Caco-2 (cell line): Measurements from ENCODE around the gene CRYZL1. TPM values are rescaled to one million over a fixed set of nuclear protein-coding genes. Genes with fewer than 3 reads are reported as not detected.

Source experiments
- BruUV-seq: library from RNA; stranded (reverse); fragments of 400-500 nt; replicated peaks from 2 replicates; lab custom pipeline; 2021; lab: Mats Ljungman, UMichigan
- CTCF ChIA-PET: fragments of 300-600 bp; sonication (Branson Sonifier 250); formaldehyde crosslinking; loops from one replicate; lab custom pipeline; 2022; ENCODE audit warnings: antibody characterized with exemption; lab: Charles Lee
- POLR2A ChIA-PET: fragments of 300-600 bp; sonication (Branson Sonifier 250); formaldehyde crosslinking; loops from one replicate; lab custom pipeline; 2022; ENCODE audit warnings: antibody characterized with exemption; lab: Charles Lee
- DNase-seq, 2 experiments: peaks; one replicate each; pipeline versions ENCODE4 v3.0.0 to v3.0.0-alpha.2; 2020 to 2022
- H3K27me3 ChIP-seq: replicated peaks from 2 replicates; pipeline ENCODE4 v1.6.0; 2011; ENCODE audit warnings: low read length; ENCODE audit not compliant: control insufficient read depth, insufficient read depth
- H3K36me3 ChIP-seq: 2 replicates; pipeline ENCODE4 v1.5.1; 2011; ENCODE audit warnings: low read length; ENCODE audit not compliant: control insufficient read depth, insufficient read depth
- H3K4me1 ChIP-seq: fragments of 250-450 bp; sonication (Bioruptor Pico); 2 replicates; pipeline ENCODE4 v1.5.1; 2020; ENCODE audit warnings: mild to moderate bottlenecking
- H3K4me3 ChIP-seq: 2 replicates; pipeline ENCODE4 v1.5.1; 2011; ENCODE audit warnings: low read depth, mild to moderate bottlenecking, control low read depth, low read length
- H3K9me3 ChIP-seq: fragments of 250-450 bp; sonication (Bioruptor Pico); 2 replicates; pipeline ENCODE4 v1.5.1; 2020; ENCODE audit warnings: mild to moderate bottlenecking, moderate library complexity
- H3K27ac Mint-ChIP-seq: one replicate; pipeline ENCODE4 v1.8.0; 2022; ENCODE audit warnings: mixed read lengths; ENCODE audit not compliant: unreplicated experiment
- H3K27me3 Mint-ChIP-seq: one replicate; pipeline ENCODE4 v1.8.0; 2022; ENCODE audit warnings: mixed read lengths; ENCODE audit not compliant: insufficient read depth, unreplicated experiment
- H3K36me3 Mint-ChIP-seq: one replicate; pipeline ENCODE4 v1.8.0; 2022; ENCODE audit warnings: mild to moderate bottlenecking, mixed read lengths; ENCODE audit not compliant: insufficient read depth, unreplicated experiment
- H3K4me1 Mint-ChIP-seq: one replicate; pipeline ENCODE4 v1.8.0; 2022; ENCODE audit warnings: low read depth, mixed read lengths; ENCODE audit not compliant: unreplicated experiment
- H3K4me3 Mint-ChIP-seq: one replicate; pipeline ENCODE4 v1.8.0; 2022; ENCODE audit warnings: mild to moderate bottlenecking, moderate library complexity, mixed read lengths; ENCODE audit not compliant: unreplicated experiment
- H3K9me3 Mint-ChIP-seq: one replicate; pipeline ENCODE4 v1.8.0; 2022; ENCODE audit warnings: mixed read lengths; ENCODE audit not compliant: unreplicated experiment
- intact Hi-C: fragments of 100-400 bp; cut with micrococcal nuclease; formaldehyde crosslinking; loops from one replicate; pipeline ENCODE4 v1.10.0; 2022; ENCODE audit not compliant: unreplicated experiment
- total RNA-seq: library from RNA; stranded (reverse); gene quantifications from 2 replicates; pipeline ENCODE4 v1.2.3, GENCODE V29; 2022
- TF ChIP-seq, protein P1 (sequence below), 2 experiments: fragments of 200-600 bp in 1 of 2; IDR thresholded peaks; 1 replicate in 1 of 2; 2 replicates in 1 of 2; pipeline versions ENCODE4 v1.5.1 to v1.8.0; 2011 to 2022; ENCODE audit warnings: antibody characterized with exemption in 1 of 2, control low read depth in 1 of 2, inconsistent platforms in 1 of 2, low read depth in 1 of 2, low read length in 1 of 2, mild to moderate bottlenecking in 1 of 2, moderate library complexity in 1 of 2; ENCODE audit not compliant: insufficient read depth in 1 of 2, severe bottlenecking in 1 of 2, unreplicated experiment in 1 of 2

The CRYZL1 gene
- total RNA-seq, 1 experiment from 2014 or later: 26.6 TPM

GRCh38 chr21:33687634-33688033 is 46.1 kb upstream of the CRYZL1 start:
- H3K36me3 ChIP-seq: no peaks in the 10 kb centered on the region
- Mint-ChIP-seq H3K9me3 (no peaks in the 10 kb centered on the region), H3K36me3 (peaks cover 6% of the 10 kb centered on the region), H3K27me3 (no peaks in the 10 kb centered on the region), H3K4me1 (peaks cover 69% of the 10 kb centered on the region), H3K27ac (peak overlapping the region; percentile 81), H3K4me3 (no peak overlapping the region)
- CTCF ChIA-PET: interaction anchor here (0.7 kb wide), 1 partner anchor 97 kb away, joined by 3 read pairs; no protein-coding TSS in a partner anchor
- peaks cover 66% of the 10 kb centered on the region for H3K4me1 ChIP-seq
- H3K4me3 ChIP-seq: no peak overlapping the region
- POLR2A ChIA-PET: no interaction called here
- intact Hi-C loops: no loop called here
- TF ChIP-seq, protein P1, sequence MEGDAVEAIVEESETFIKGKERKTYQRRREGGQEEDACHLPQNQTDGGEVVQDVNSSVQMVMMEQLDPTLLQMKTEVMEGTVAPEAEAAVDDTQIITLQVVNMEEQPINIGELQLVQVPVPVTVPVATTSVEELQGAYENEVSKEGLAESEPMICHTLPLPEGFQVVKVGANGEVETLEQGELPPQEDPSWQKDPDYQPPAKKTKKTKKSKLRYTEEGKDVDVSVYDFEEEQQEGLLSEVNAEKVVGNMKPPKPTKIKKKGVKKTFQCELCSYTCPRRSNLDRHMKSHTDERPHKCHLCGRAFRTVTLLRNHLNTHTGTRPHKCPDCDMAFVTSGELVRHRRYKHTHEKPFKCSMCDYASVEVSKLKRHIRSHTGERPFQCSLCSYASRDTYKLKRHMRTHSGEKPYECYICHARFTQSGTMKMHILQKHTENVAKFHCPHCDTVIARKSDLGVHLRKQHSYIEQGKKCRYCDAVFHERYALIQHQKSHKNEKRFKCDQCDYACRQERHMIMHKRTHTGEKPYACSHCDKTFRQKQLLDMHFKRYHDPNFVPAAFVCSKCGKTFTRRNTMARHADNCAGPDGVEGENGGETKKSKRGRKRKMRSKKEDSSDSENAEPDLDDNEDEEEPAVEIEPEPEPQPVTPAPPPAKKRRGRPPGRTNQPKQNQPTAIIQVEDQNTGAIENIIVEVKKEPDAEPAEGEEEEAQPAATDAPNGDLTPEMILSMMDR (IDR thresholded peaks at IDR 0.05; ENCODE audit: insufficient read depth in 1 of 2, low read depth in 1 of 2, low read length in 1 of 2, severe bottlenecking in 1 of 2, unreplicated experiment in 1 of 2): no peak
- H3K9me3 ChIP-seq: no peaks in the 10 kb centered on the region
- no peaks in the 10 kb centered on the region for H3K27me3 ChIP-seq
- peak in 1 of 2 experiments; percentile 24 for DNase-seq
- no TSS peak for BruUV-seq

DNA sequence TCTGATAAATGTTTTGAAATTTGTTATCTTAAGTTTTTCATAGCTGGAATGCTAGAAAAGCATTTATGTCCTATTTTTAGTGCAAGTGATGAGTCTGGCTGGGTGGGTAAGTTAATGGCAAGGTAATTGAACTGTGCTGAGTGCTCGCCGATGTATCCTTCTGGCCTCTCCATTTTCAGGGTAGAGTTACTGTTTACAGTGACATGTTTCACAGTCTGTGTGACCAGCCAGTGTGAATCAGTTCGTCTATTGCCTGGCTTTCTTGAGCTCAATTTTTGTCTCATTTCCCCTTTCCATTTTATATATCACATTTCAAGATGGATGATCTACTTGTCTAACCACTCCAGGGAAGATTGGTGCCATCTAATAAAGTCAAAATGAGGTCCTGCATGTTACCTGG is 44.8 kb upstream of the CRYZL1 start:
- DNase-seq: no peak
- Mint-ChIP-seq H3K36me3 (peaks cover 6% of the 10 kb centered on the region), H3K4me3 (no peak overlapping the region), H3K4me1 (peaks cover 63% of the 10 kb centered on the region), H3K9me3 (no peaks in the 10 kb centered on the region), H3K27ac (peak overlapping the region; percentile 49), H3K27me3 (no peaks in the 10 kb centered on the region)
- TF ChIP-seq, protein P1 (IDR thresholded peaks at IDR 0.05; ENCODE audit: insufficient read depth in 1 of 2, low read depth in 1 of 2, low read length in 1 of 2, severe bottlenecking in 1 of 2, unreplicated experiment in 1 of 2): no peak
- no peaks in the 10 kb centered on the region for H3K36me3 ChIP-seq
- ChIA-PET POLR2A (interaction anchor here (0.6 kb wide), 1 partner anchor 27 kb away, joined by 7 read pairs; no protein-coding TSS in a partner anchor), CTCF (no interaction called here)
- BruUV-seq: no TSS peak
- H3K9me3 ChIP-seq: no peaks in the 10 kb centered on the region
- intact Hi-C loops: no loop called here
- H3K27me3 ChIP-seq: no peaks in the 10 kb centered on the region
- no peak overlapping the region for H3K4me3 ChIP-seq
- H3K4me1 ChIP-seq: peaks cover 70% of the 10 kb centered on the region

- peak overlapping the region; percentile 86 for H3K27ac Mint-ChIP-seq
- intact Hi-C loops: loop anchor here (2.0 kb wide), 1 partner anchor 43 kb away; the partner anchor contains the start of gene ITSN1
- H3K4me3 ChIP-seq: no peak overlapping the region
- peaks cover under 1% of the 10 kb centered on the region for H3K36me3 Mint-ChIP-seq
- H3K27me3 Mint-ChIP-seq: no peaks in the 10 kb centered on the region
- H3K9me3 Mint-ChIP-seq: no peaks in the 10 kb centered on the region
- no peaks in the 10 kb centered on the region for H3K9me3 ChIP-seq
- H3K27me3 ChIP-seq: no peaks in the 10 kb centered on the region
- H3K4me1 Mint-ChIP-seq: peaks cover 57% of the 10 kb centered on the region
- TF ChIP-seq, protein P1 (IDR thresholded peaks at IDR 0.05; ENCODE audit: insufficient read depth in 1 of 2, low read depth in 1 of 2, low read length in 1 of 2, severe bottlenecking in 1 of 2, unreplicated experiment in 1 of 2): no peak
- no peaks in the 10 kb centered on the region for H3K36me3 ChIP-seq
- BruUV-seq: no TSS peak
- POLR2A ChIA-PET: interaction anchor here (0.6 to 0.7 kb wide), 2 partner anchors 26 to 405 kb away, joined by 4 to 7 read pairs; no protein-coding TSS in a partner anchor
- DNase-seq: no peak
- peak overlapping the region; percentile 22 for H3K4me3 Mint-ChIP-seq
- CTCF ChIA-PET: no interaction called here
- H3K4me1 ChIP-seq: peaks cover 70% of the 10 kb centered on the region
These were observed 44.2 kb upstream of the CRYZL1 start for GRCh38 chr21:33685613-33686197.
